CD4-positive, alpha-beta T cell treated with Interleukin-17A for 1 hour (primary cell): Measurements from ENCODE around the gene FABP6.

Experiments used
- DNase-seq: peaks from one replicate; pipeline ENCODE4 v3.0.0-alpha.2; 2020

The FABP6 gene

GRCh38 chr5:160263326-160263855 lies 34.1 kb downstream of the FABP6 start:
- DNase-seq: no peak

- no peak for DNase-seq
Measured at GRCh38 chr5:160266044-160266443, 36.7 kb downstream of the FABP6 start.

- no peak for DNase-seq
Measured at GRCh38 chr5:160266752-160267345, 37.5 kb downstream of the FABP6 start.

GRCh38 chr5:160268121-160268520 lies 38.8 kb downstream of the FABP6 start:
- DNase-seq: no peak

- peak; percentile 30 for DNase-seq
Measured at GRCh38 chr5:160269017-160269416, 39.7 kb downstream of the FABP6 start.

GRCh38 chr5:160270704-160271103 lies 41.4 kb downstream of the FABP6 start:
- no peak for DNase-seq

- DNase-seq: no peak
Measured at GRCh38 chr5:160271396-160271795, 42.1 kb downstream of the FABP6 start.

GRCh38 chr5:160271836-160272235 lies 42.5 kb downstream of the FABP6 start:
- DNase-seq: no peak

GRCh38 chr5:160272264-160272663 lies 43.0 kb downstream of the FABP6 start:
- no peak for DNase-seq

- no peak for DNase-seq
Measured at GRCh38 chr5:160272889-160273288, 43.6 kb downstream of the FABP6 start.

GRCh38 chr5:160274483-160274931 lies 45.2 kb downstream of the FABP6 start:
- no peak for DNase-seq

- DNase-seq: no peak
Measured at GRCh38 chr5:160278343-160278742, 49.0 kb downstream of the FABP6 start.

- no peak for DNase-seq
Measured at GRCh38 chr5:160280384-160281095, 51.2 kb downstream of the FABP6 start.

GRCh38 chr5:160281275-160281674 lies 52.0 kb downstream of the FABP6 start:
- no peak for DNase-seq

GRCh38 chr5:160284291-160284873 lies 55.1 kb downstream of the FABP6 start:
- no peak for DNase-seq

GRCh38 chr5:160285316-160285715 lies 56.0 kb downstream of the FABP6 start:
- no peak for DNase-seq

GRCh38 chr5:160286947-160287346 lies 57.6 kb downstream of the FABP6 start:
- no peak for DNase-seq

- DNase-seq: no peak
Measured at GRCh38 chr5:160287378-160288051, 58.2 kb downstream of the FABP6 start.
